ENCODE data around the gene IL34. TPM values are rescaled to one million over a fixed set of nuclear protein-coding genes. Genes with fewer than 3 reads are reported as not detected.
"Not testable (repeated sequence)": the region's sequence is repeated elsewhere in the genome, so short reads cannot be mapped to it uniquely, and the experiment has no call there.

Gene IL34
- total RNA-seq, 1 experiment from 2014 or later = 0.35 TPM

DNA sequence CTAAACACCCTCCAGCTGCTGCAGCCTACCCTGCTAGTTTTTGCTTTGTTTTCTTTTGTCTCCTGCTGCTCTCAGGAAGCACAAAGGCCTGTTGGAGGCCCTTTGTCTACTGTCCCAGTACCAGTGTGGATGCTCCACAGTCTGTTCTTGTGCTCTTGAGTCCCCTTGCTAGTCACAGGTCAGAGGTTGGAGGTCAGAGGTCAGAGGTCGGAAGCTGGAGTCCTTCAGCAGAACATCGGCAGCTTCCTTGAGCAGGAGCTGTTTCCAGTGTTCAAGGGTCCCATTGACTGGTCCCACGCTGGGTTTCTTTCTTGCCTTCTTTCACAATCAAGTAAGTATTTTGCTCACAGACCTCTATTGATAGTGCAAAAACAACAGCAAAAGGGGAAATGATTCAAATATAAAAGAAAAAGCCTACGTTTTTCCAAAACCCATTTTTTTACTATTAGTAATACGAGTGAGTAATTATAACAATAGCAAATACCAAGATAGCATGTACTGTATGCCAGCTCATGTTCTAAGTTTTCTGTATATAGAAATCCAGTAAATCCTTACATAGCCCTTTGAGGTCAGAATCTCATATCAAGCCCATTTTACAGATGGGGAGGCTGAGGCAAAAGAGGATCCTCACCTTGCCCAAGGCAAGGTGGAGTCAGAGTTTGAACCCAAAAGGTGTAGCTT, 10.9 kb upstream of the IL34 start:
- Mint-ChIP-seq H3K36me3 (ENCODE audit: insufficient read depth, unreplicated experiment) (no peaks in the 10 kb centered on the region), H3K4me1 (ENCODE audit: low read depth, unreplicated experiment) (no peaks in the 10 kb centered on the region), H3K9me3 (ENCODE audit: low read depth, unreplicated experiment) (no peaks in the 10 kb centered on the region), H3K27ac (ENCODE audit: unreplicated experiment) (no peak overlapping the region), H3K4me3 (ENCODE audit: low read depth, unreplicated experiment) (no peak overlapping the region), H3K27me3 (ENCODE audit: unreplicated experiment) (no peaks in the 10 kb centered on the region)
- TF ChIP-seq, protein P1, sequence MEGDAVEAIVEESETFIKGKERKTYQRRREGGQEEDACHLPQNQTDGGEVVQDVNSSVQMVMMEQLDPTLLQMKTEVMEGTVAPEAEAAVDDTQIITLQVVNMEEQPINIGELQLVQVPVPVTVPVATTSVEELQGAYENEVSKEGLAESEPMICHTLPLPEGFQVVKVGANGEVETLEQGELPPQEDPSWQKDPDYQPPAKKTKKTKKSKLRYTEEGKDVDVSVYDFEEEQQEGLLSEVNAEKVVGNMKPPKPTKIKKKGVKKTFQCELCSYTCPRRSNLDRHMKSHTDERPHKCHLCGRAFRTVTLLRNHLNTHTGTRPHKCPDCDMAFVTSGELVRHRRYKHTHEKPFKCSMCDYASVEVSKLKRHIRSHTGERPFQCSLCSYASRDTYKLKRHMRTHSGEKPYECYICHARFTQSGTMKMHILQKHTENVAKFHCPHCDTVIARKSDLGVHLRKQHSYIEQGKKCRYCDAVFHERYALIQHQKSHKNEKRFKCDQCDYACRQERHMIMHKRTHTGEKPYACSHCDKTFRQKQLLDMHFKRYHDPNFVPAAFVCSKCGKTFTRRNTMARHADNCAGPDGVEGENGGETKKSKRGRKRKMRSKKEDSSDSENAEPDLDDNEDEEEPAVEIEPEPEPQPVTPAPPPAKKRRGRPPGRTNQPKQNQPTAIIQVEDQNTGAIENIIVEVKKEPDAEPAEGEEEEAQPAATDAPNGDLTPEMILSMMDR (IDR thresholded peaks at IDR 0.05; ENCODE audit: unreplicated experiment) = no peak
- CTCF ChIA-PET = interaction anchor here (0.7 kb wide), 1 partner anchor 43 kb away, joined by 6 read pairs; no protein-coding TSS in a partner anchor
- no TSS peak for BruUV-seq (replicated peaks)
- intact Hi-C loops (cut with micrococcal nuclease; ENCODE audit: unreplicated experiment) = no loop called here
- no peak for DNase-seq

DNA sequence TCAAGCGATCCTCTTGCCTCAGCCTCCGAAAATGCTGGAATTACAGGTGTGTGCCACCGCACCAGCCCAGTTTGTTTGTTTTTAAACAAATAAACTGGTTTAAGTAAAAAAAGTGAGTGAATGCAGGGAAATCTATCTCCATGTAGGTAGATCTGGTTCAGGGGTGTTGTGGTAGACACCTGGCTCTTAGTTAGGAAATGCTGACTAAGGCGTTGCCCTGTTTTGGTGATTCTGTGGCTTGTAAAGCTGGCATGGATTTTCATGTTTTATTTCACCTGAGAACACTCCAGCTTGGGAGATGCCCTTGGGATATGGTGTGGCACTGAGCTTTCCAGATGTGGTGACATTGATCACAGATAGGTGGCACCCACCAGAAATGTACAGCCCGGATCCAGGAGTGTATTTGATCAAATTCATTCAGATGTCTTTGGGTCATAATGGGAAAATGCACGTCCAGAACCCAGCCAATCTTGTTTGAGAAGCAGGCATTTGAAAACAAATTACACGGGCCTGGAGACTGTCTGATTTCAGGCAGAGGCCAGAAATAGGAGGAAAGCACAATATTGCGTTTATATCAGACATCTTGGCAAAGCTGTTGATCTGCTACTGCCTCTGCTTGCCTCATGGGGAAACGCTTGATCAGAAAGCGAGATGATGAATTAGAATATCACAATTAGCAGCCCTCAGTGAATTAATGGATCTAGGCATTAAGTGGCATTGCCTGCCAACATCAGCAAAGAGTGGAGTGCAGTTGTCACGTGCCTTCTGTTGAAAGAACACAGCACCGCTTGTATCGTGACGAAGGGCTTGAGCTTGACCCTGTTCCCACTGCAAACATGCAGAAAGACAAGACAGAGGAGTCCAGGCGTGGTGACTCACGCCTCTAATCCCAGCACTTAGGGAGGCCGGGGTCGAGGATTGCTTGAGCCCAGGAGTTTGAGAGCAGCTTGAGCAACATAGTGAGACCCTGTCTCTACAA, 7.3 kb upstream of the IL34 start:
- no peak overlapping the region for H3K27ac Mint-ChIP-seq (ENCODE audit: unreplicated experiment)

GRCh38 chr16:70642633-70643032, 3.7 kb upstream of the IL34 start:
- TF ChIP-seq, protein P1 (IDR thresholded peaks at IDR 0.05; ENCODE audit: unreplicated experiment) = no peak
- Mint-ChIP-seq H3K4me3 (ENCODE audit: low read depth, unreplicated experiment) (no peak overlapping the region), H3K4me1 (ENCODE audit: low read depth, unreplicated experiment) (no peaks in the 10 kb centered on the region), H3K9me3 (ENCODE audit: low read depth, unreplicated experiment) (no peaks in the 10 kb centered on the region), H3K36me3 (ENCODE audit: insufficient read depth, unreplicated experiment) (no peaks in the 10 kb centered on the region), H3K27ac (ENCODE audit: unreplicated experiment) (no peak overlapping the region), H3K27me3 (ENCODE audit: unreplicated experiment) (peaks cover 38% of the 10 kb centered on the region)
- BruUV-seq (replicated peaks) = no TSS peak
- intact Hi-C loops (cut with micrococcal nuclease; ENCODE audit: unreplicated experiment) = no loop called here
- DNase-seq = no peak
- CTCF ChIA-PET = interaction anchor here (0.7 kb wide), 1 partner anchor 78 kb away, joined by 4 read pairs; no protein-coding TSS in a partner anchor

More for the DNA sequence above, 7.3 kb upstream of the IL34 start:
- Mint-ChIP-seq H3K36me3 (ENCODE audit: insufficient read depth, unreplicated experiment) (no peaks in the 10 kb centered on the region), H3K27me3 (ENCODE audit: unreplicated experiment) (peaks cover 25% of the 10 kb centered on the region), H3K4me1 (ENCODE audit: low read depth, unreplicated experiment) (no peaks in the 10 kb centered on the region), H3K9me3 (ENCODE audit: low read depth, unreplicated experiment) (no peaks in the 10 kb centered on the region), H3K4me3 (ENCODE audit: low read depth, unreplicated experiment) (no peak overlapping the region)
- BruUV-seq (replicated peaks) = no TSS peak
- CTCF ChIA-PET = interaction anchor here (1.1 kb wide), 1 partner anchor 15 kb away, joined by 3 read pairs; no protein-coding TSS in a partner anchor
- DNase-seq = no peak
- intact Hi-C loops (cut with micrococcal nuclease; ENCODE audit: unreplicated experiment) = no loop called here
- TF ChIP-seq, protein P1 (IDR thresholded peaks at IDR 0.05; ENCODE audit: unreplicated experiment) = no peak

- peaks cover 38% of the 10 kb centered on the region for H3K27me3 Mint-ChIP-seq (ENCODE audit: unreplicated experiment)
- H3K4me3 Mint-ChIP-seq (ENCODE audit: low read depth, unreplicated experiment); H3K36me3 Mint-ChIP-seq (ENCODE audit: insufficient read depth, unreplicated experiment); DNase-seq; intact Hi-C loops (cut with micrococcal nuclease; ENCODE audit: unreplicated experiment); BruUV-seq (replicated peaks); H3K27ac Mint-ChIP-seq (ENCODE audit: unreplicated experiment); H3K9me3 Mint-ChIP-seq (ENCODE audit: low read depth, unreplicated experiment); CTCF ChIA-PET; H3K4me1 Mint-ChIP-seq (ENCODE audit: low read depth, unreplicated experiment): not testable (repeated sequence)
Observed at GRCh38 chr16:70643264-70643663, 3.1 kb upstream of the IL34 start.
